OCI-LY3 (cell line): ENCODE data around the gene FHIP1B.

Source experiments
- H2AFZ ChIP-seq: fragments of 200-600, 300-600 bp; shearing (Covaris generic); 2 replicates; pipeline ENCODE4 v1.6.0; 2014; ENCODE audit warnings: antibody characterized with exemption, low read depth, low read length
- H3K27ac ChIP-seq: fragments of 200-600, 300-600 bp; sonication (generic); 2 replicates; pipeline ENCODE4 v1.5.1; 2014; ENCODE audit warnings: mild to moderate bottlenecking, low read length, moderate library complexity, mixed read lengths
- H3K27me3 ChIP-seq: fragments of 200-600, 300-600 bp; sonication (generic); 2 replicates; pipeline ENCODE4 v1.6.1; 2014; ENCODE audit warnings: low read depth, low read length, mixed read lengths
- H3K36me3 ChIP-seq: fragments of 200-600, 300-600 bp; sonication (generic); replicated peaks from 2 replicates; pipeline ENCODE3; 2014; ENCODE audit warnings: low read depth, low read length, mixed read lengths
- H3K4me1 ChIP-seq: fragments of 300-600, 200-600 bp; sonication (generic); 2 replicates; pipeline ENCODE4 v1.6.1; 2014; ENCODE audit warnings: low read length, mixed read lengths
- H3K4me2 ChIP-seq: fragments of 200-600, 300-600 bp; sonication (generic); 2 replicates; pipeline ENCODE4 v1.6.1; 2014; ENCODE audit warnings: low read length, mixed read lengths
- H3K4me3 ChIP-seq: fragments of 300-600, 200-600 bp; sonication (generic); 2 replicates; pipeline ENCODE4 v1.5.1; 2014; ENCODE audit warnings: antibody characterized with exemption, mild to moderate bottlenecking, low read length, moderate library complexity
- H3K79me2 ChIP-seq: fragments of 300-600, 200-600 bp; shearing (Covaris generic); 2 replicates; pipeline ENCODE4 v1.6.1; 2014; ENCODE audit warnings: mild to moderate bottlenecking, low read length, mixed read lengths
- H3K9ac ChIP-seq: fragments of 300-600, 200-600 bp; shearing (Covaris generic); 2 replicates; pipeline ENCODE4 v1.6.0; 2014; ENCODE audit warnings: mild to moderate bottlenecking, low read length, moderate library complexity
- H3K9me3 ChIP-seq: fragments of 200-600, 300-600 bp; shearing (Covaris generic); 2 replicates; pipeline ENCODE4 v1.6.1; 2014; ENCODE audit warnings: low read length, mixed read lengths; ENCODE audit not compliant: insufficient read depth
- H4K20me1 ChIP-seq: fragments of 200-600, 300-600 bp; sonication (generic); 2 replicates; pipeline ENCODE4 v1.6.1; 2016; ENCODE audit warnings: low read length, mixed read lengths; ENCODE audit not compliant: insufficient read depth
- CTCF ChIP-seq: fragments of 200-600, 300-600 bp; sonication (generic); IDR thresholded peaks from 2 replicates; pipeline ENCODE4 v1.5.1; 2014; ENCODE audit warnings: antibody characterized with exemption, low read length, low read depth
- EZH2phosphoT487 ChIP-seq: fragments of 200-600 bp; shearing (Covaris generic); IDR thresholded peaks from 2 replicates; pipeline ENCODE4 v1.6.1; 2018; ENCODE audit warnings: antibody characterized with exemption, mixed run types, low read depth

The FHIP1B gene

GRCh38 chr11:6203327-6203726 is 31.1 kb downstream of the FHIP1B start:
- H3K4me2 ChIP-seq = no peak overlapping the region
- no peaks in the 10 kb centered on the region for H3K27me3 ChIP-seq
- no peak overlapping the region for H2AFZ ChIP-seq
- H3K36me3 ChIP-seq = no peaks in the 10 kb centered on the region
- TF ChIP-seq EZH2phosphoT487 (no peak), CTCF (no peak)
- H3K4me3 ChIP-seq = no peak overlapping the region
- H4K20me1 ChIP-seq = no peaks in the 10 kb centered on the region
- H3K79me2 ChIP-seq = no peaks in the 10 kb centered on the region
- H3K4me1 ChIP-seq = peaks cover 6% of the 10 kb centered on the region
- H3K9me3 ChIP-seq = no peaks in the 10 kb centered on the region
- H3K27ac ChIP-seq = no peak overlapping the region
- no peak overlapping the region for H3K9ac ChIP-seq

GRCh38 chr11:6202041-6202440 is 32.4 kb downstream of the FHIP1B start:
- H3K9ac ChIP-seq = no peak overlapping the region
- H3K4me2 ChIP-seq = no peak overlapping the region
- H4K20me1 ChIP-seq = no peaks in the 10 kb centered on the region
- H3K4me1 ChIP-seq = peaks cover 6% of the 10 kb centered on the region
- H3K27ac ChIP-seq = no peak overlapping the region
- H3K4me3 ChIP-seq = no peak overlapping the region
- H3K9me3 ChIP-seq = no peaks in the 10 kb centered on the region
- TF ChIP-seq EZH2phosphoT487 = no peak
- no peak for TF ChIP-seq CTCF
- no peak overlapping the region for H2AFZ ChIP-seq
- no peaks in the 10 kb centered on the region for H3K27me3 ChIP-seq
- no peaks in the 10 kb centered on the region for H3K79me2 ChIP-seq
- H3K36me3 ChIP-seq = no peaks in the 10 kb centered on the region

DNA sequence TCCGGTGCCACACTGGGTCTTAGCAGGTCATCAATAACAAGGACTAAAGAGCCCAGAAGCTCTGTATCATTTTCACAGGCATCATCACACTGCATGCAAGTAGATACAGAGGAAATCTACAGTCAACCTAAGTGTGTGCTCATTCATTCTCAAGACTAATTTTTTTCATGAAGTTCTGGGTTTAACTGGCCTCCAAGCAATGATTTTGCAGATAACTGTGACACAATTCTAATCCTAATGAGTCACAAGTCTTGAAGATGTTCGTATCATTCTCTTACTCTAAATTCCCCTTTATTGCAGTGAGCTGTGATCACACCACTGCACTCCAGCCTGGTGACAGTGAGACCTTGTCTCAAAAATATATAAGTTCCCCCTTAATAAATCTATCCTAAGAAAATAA is 33.0 kb downstream of the FHIP1B start:
- Histone ChIP-seq H3K27ac (no peak overlapping the region), H3K27me3 (no peaks in the 10 kb centered on the region), H3K4me3 (no peak overlapping the region), H3K4me1 (peaks cover 6% of the 10 kb centered on the region), H3K36me3 (no peaks in the 10 kb centered on the region), H2AFZ (no peak overlapping the region), H4K20me1 (no peaks in the 10 kb centered on the region), H3K9ac (no peak overlapping the region), H3K9me3 (no peaks in the 10 kb centered on the region), H3K79me2 (no peaks in the 10 kb centered on the region), H3K4me2 (no peak overlapping the region)
- TF ChIP-seq EZH2phosphoT487 (no peak), CTCF (no peak)

DNA sequence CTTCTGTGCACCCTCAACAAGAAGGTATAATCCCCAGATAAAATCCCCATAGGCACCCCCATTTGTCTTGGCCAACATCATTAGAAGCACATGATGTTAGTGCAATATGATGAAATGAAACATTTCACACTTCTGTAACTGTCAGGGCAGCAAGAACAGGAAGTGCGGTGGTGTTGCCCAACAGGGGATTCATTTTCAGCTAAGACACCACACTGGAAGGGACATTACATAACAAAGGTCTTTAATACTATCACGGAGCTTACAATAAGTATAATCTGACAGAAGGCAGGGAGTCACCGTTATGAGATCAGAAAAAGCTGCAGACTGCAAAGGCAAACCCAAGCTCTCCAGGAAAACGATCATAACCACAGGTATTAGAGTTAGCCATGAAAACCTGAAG is 33.5 kb downstream of the FHIP1B start:
- Histone ChIP-seq H4K20me1 (no peaks in the 10 kb centered on the region), H3K4me3 (no peak overlapping the region), H3K79me2 (no peaks in the 10 kb centered on the region), H3K4me2 (no peak overlapping the region), H3K36me3 (no peaks in the 10 kb centered on the region), H3K4me1 (peaks cover 6% of the 10 kb centered on the region), H3K27ac (no peak overlapping the region), H3K27me3 (no peaks in the 10 kb centered on the region), H3K9ac (no peak overlapping the region), H3K9me3 (no peaks in the 10 kb centered on the region), H2AFZ (no peak overlapping the region)
- TF ChIP-seq EZH2phosphoT487 (no peak), CTCF (no peak)
